HEK293 (cell line): ENCODE results near the gene VEPH1.

ENCODE experiments used
- AEBP2 ChIP-seq: fragments of 450-650 bp; formaldehyde crosslinking; IDR thresholded peaks from 2 replicates; pipeline ENCODE4 v1.5.1; 2016; ENCODE audit warnings: missing biosample characterization, missing genetic modification characterization, borderline replicate concordance
- KLF17 ChIP-seq: fragments of 450-650 bp; formaldehyde crosslinking; IDR thresholded peaks from 2 replicates; pipeline ENCODE4 v1.5.1; 2016; ENCODE audit warnings: missing biosample characterization, missing genetic modification characterization
- MEIS1 ChIP-seq: sonication (generic); formaldehyde crosslinking; IDR thresholded peaks from 2 replicates; pipeline ENCODE4 v1.8.1; 2022; ENCODE audit warnings: missing genetic modification reagents, mild to moderate bottlenecking, borderline replicate concordance
- PRDM1 ChIP-seq: fragments of 450-650 bp; formaldehyde crosslinking; IDR thresholded peaks from 2 replicates; pipeline ENCODE4; 2016; ENCODE audit warnings: missing biosample characterization, missing genetic modification characterization
- REST ChIP-seq: fragments of 450-650 bp; formaldehyde crosslinking; IDR thresholded peaks from 2 replicates; pipeline ENCODE4 v1.5.1; 2016; ENCODE audit warnings: missing biosample characterization, missing genetic modification characterization
- SALL2 ChIP-seq: fragments of 450-650 bp; formaldehyde crosslinking; IDR thresholded peaks from 2 replicates; pipeline ENCODE4 v1.5.0; 2017; ENCODE audit warnings: missing biosample characterization, mild to moderate bottlenecking, missing genetic modification characterization, borderline replicate concordance
- ZFHX2 ChIP-seq: fragments of 450-650 bp; formaldehyde crosslinking; conservative IDR thresholded peaks from 2 replicates; pipeline ENCODE4 v1.5.1; 2016; ENCODE audit warnings: missing biosample characterization, missing genetic modification characterization
- ZIC2 ChIP-seq: fragments of 450-650 bp; formaldehyde crosslinking; IDR thresholded peaks from 2 replicates; pipeline ENCODE4 v1.5.1; 2016; ENCODE audit warnings: missing biosample characterization, missing genetic modification characterization
- ZNF140 ChIP-seq: fragments of 450-650 bp; formaldehyde crosslinking; IDR thresholded peaks from 2 replicates; pipeline ENCODE4 v1.5.1; 2016; ENCODE audit warnings: missing biosample characterization, missing genetic modification characterization
- ZNF16 ChIP-seq: fragments of 450-650 bp; formaldehyde crosslinking; IDR thresholded peaks from 2 replicates; pipeline ENCODE4 v1.5.1; 2016; ENCODE audit warnings: low read depth, missing biosample characterization, missing genetic modification characterization
- ZNF174 ChIP-seq: fragments of 450-650 bp; formaldehyde crosslinking; IDR thresholded peaks from 2 replicates; pipeline ENCODE4 v1.5.0; 2017; ENCODE audit warnings: missing biosample characterization, mild to moderate bottlenecking, missing genetic modification characterization
- ZNF202 ChIP-seq: fragments of 450-650 bp; formaldehyde crosslinking; IDR thresholded peaks from 2 replicates; pipeline ENCODE4 v1.5.1; 2016; ENCODE audit warnings: missing biosample characterization, missing genetic modification characterization, borderline replicate concordance
- ZNF302 ChIP-seq: fragments of 450-650 bp; formaldehyde crosslinking; IDR thresholded peaks from 2 replicates; pipeline ENCODE4 v1.5.1; 2016; ENCODE audit warnings: missing biosample characterization, missing genetic modification characterization, low read depth
- ZNF398 ChIP-seq: fragments of 450-650 bp; formaldehyde crosslinking; IDR thresholded peaks from 2 replicates; pipeline ENCODE4 v1.5.1; 2017; ENCODE audit warnings: missing biosample characterization, missing genetic modification characterization
- ZNF416 ChIP-seq: fragments of 450-650 bp; formaldehyde crosslinking; IDR thresholded peaks from 2 replicates; pipeline ENCODE4 v1.5.1; 2016; ENCODE audit warnings: missing biosample characterization, missing genetic modification characterization
- ZNF510 ChIP-seq: fragments of 450-650 bp; formaldehyde crosslinking; IDR thresholded peaks from 2 replicates; pipeline ENCODE4 v1.5.1; 2018; ENCODE audit warnings: mild to moderate bottlenecking, missing genetic modification characterization, missing biosample characterization; ENCODE audit not compliant: insufficient replicate concordance
- ZNF585B ChIP-seq: fragments of 450-650 bp; formaldehyde crosslinking; IDR thresholded peaks from 2 replicates; pipeline ENCODE4 v1.5.1; 2016; ENCODE audit warnings: missing biosample characterization, missing genetic modification characterization
- ZNF600 ChIP-seq: fragments of 450-650 bp; formaldehyde crosslinking; IDR thresholded peaks from 2 replicates; pipeline ENCODE4 v1.5.1; 2016; ENCODE audit warnings: missing biosample characterization, missing genetic modification characterization
- ZNF670 ChIP-seq: fragments of 450-650 bp; formaldehyde crosslinking; IDR thresholded peaks from 2 replicates; pipeline ENCODE4 v1.5.1; 2016; ENCODE audit warnings: missing biosample characterization, missing genetic modification characterization, low read depth
- ZNF707 ChIP-seq: fragments of 450-650 bp; formaldehyde crosslinking; IDR thresholded peaks from 2 replicates; pipeline ENCODE4 v1.5.1; 2016; ENCODE audit warnings: missing biosample characterization, missing genetic modification characterization
- ZNF785 ChIP-seq: fragments of 450-650 bp; formaldehyde crosslinking; IDR thresholded peaks from 2 replicates; pipeline ENCODE4 v1.5.1; 2016; ENCODE audit warnings: missing biosample characterization, missing genetic modification characterization
- TF ChIP-seq, protein P1 (sequence below): fragments of 450-650 bp; formaldehyde crosslinking; IDR thresholded peaks from 2 replicates; pipeline ENCODE4 v1.5.1; 2016; ENCODE audit warnings: missing biosample characterization, missing genetic modification characterization, borderline replicate concordance
- TF ChIP-seq, protein P2 (sequence below): fragments of 450-650 bp; formaldehyde crosslinking; IDR thresholded peaks from 2 replicates; pipeline ENCODE4 v1.5.1; 2016; ENCODE audit warnings: missing biosample characterization, missing genetic modification characterization

The VEPH1 gene

GRCh38 chr3:157248590-157249422 is 254.4 kb downstream of the VEPH1 start (continued):
- TF ChIP-seq ZNF510 (tag by site-specific recombination): no peak
- no peak for TF ChIP-seq ZNF600
- no peak for TF ChIP-seq ZNF785 (tag by site-specific recombination)
- no peak for TF ChIP-seq ZNF670 (tag by site-specific recombination)
- TF ChIP-seq PRDM1 (tag by site-specific recombination): peak; percentile 73; the same call in 1 of the 2 replicates
- no peak for TF ChIP-seq REST (tag by site-specific recombination)
- no peak for TF ChIP-seq ZFHX2
- no peak for TF ChIP-seq ZNF140 (tag by site-specific recombination)
- TF ChIP-seq ZNF585B (tag by site-specific recombination): no peak
- no peak for TF ChIP-seq ZNF398 (tag by site-specific recombination)
- TF ChIP-seq AEBP2 (tag by site-specific recombination): no peak
- no peak for TF ChIP-seq KLF17
- TF ChIP-seq ZNF302 (tag by site-specific recombination): no peak
- TF ChIP-seq ZNF416: no peak
- TF ChIP-seq ZNF707 (tag by site-specific recombination): no peak
- TF ChIP-seq ZIC2 (tag by site-specific recombination): no peak
- TF ChIP-seq ZNF174: no peak
- no peak for TF ChIP-seq SALL2 (tag by site-specific recombination)
- TF ChIP-seq, protein P1, sequence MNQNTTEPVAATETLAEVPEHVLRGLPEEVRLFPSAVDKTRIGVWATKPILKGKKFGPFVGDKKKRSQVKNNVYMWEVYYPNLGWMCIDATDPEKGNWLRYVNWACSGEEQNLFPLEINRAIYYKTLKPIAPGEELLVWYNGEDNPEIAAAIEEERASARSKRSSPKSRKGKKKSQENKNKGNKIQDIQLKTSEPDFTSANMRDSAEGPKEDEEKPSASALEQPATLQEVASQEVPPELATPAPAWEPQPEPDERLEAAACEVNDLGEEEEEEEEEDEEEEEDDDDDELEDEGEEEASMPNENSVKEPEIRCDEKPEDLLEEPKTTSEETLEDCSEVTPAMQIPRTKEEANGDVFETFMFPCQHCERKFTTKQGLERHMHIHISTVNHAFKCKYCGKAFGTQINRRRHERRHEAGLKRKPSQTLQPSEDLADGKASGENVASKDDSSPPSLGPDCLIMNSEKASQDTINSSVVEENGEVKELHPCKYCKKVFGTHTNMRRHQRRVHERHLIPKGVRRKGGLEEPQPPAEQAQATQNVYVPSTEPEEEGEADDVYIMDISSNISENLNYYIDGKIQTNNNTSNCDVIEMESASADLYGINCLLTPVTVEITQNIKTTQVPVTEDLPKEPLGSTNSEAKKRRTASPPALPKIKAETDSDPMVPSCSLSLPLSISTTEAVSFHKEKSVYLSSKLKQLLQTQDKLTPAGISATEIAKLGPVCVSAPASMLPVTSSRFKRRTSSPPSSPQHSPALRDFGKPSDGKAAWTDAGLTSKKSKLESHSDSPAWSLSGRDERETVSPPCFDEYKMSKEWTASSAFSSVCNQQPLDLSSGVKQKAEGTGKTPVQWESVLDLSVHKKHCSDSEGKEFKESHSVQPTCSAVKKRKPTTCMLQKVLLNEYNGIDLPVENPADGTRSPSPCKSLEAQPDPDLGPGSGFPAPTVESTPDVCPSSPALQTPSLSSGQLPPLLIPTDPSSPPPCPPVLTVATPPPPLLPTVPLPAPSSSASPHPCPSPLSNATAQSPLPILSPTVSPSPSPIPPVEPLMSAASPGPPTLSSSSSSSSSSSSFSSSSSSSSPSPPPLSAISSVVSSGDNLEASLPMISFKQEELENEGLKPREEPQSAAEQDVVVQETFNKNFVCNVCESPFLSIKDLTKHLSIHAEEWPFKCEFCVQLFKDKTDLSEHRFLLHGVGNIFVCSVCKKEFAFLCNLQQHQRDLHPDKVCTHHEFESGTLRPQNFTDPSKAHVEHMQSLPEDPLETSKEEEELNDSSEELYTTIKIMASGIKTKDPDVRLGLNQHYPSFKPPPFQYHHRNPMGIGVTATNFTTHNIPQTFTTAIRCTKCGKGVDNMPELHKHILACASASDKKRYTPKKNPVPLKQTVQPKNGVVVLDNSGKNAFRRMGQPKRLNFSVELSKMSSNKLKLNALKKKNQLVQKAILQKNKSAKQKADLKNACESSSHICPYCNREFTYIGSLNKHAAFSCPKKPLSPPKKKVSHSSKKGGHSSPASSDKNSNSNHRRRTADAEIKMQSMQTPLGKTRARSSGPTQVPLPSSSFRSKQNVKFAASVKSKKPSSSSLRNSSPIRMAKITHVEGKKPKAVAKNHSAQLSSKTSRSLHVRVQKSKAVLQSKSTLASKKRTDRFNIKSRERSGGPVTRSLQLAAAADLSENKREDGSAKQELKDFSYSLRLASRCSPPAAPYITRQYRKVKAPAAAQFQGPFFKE: no peak
- TF ChIP-seq MEIS1 (CRISPR knock-in tag): no peak
- TF ChIP-seq ZNF16 (tag by site-specific recombination): no peak
- TF ChIP-seq, protein P2, sequence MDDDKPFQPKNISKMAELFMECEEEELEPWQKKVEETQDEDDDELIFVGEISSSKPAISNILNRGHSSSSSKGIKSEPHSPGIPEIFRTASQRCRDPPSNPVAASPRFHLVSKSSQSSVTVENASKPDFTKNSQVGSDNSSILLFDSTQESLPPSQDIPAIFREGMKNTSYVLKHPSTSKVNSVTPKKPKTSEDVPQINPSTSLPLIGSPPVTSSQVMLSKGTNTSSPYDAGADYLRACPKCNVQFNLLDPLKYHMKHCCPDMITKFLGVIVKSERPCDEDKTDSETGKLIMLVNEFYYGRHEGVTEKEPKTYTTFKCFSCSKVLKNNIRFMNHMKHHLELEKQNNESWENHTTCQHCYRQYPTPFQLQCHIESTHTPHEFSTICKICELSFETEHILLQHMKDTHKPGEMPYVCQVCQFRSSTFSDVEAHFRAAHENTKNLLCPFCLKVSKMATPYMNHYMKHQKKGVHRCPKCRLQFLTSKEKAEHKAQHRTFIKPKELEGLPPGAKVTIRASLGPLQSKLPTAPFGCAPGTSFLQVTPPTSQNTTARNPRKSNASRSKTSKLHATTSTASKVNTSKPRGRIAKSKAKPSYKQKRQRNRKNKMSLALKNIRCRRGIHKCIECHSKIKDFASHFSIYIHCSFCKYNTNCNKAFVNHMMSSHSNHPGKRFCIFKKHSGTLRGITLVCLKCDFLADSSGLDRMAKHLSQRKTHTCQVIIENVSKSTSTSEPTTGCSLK: no peak
- TF ChIP-seq ZNF202 (tag by site-specific recombination): no peak
